ENCODE measurements around the gene HNRNPL. TPM values are rescaled to one million over a fixed set of nuclear protein-coding genes. Genes with fewer than 3 reads are reported as not detected.

The HNRNPL gene
- total RNA-seq, 1 experiment from 2014 or later = 710 TPM

DNA sequence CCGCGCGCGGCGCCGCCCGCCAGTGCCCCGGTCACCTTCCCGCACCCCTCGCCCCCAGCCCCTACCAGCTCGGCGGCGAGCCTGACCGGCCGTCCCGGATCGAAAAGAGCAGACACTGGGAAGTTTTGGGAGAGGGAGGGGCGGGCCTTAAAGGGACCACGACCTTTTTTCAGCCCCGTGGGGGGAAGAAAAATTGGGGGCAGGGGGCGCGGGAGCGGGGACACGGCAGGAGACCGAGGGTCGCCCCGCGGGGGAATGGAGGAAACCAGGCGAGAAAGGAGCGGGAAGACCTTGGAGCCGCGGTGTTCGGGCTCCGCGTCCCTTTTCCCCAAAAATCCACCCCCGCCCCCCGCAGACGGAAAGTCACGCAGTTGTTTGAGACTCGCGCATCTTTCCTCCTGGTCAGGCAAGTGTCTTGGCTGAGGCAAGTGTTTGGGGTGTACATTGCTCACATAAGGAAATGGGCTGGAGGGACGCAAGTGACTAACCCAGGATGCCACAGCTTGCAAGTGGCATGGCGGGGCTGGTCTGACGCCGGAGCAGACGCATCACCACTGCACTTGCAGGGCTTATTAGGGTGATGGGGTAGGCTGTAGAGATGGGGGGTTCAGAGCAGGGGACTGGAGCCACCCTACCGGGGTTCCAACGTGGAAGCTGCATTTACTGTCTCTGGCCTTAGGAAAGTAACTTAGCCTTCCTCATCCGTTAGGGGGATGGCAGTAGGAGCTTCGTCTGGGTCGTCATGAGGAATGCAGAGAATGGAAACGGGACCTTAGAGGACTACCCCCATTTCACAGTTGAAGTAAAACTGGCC, 2.7 kb upstream of the HNRNPL start:
- H3K4me1 ChIP-seq (ENCODE audit: insufficient read depth, low read length) = no peaks in the 10 kb centered on the region
- no CpG with 5 or more reads among the region's 52 CpGs for WGBS (ENCODE audit: extremely low coverage, insufficient read length, low lambda C conversion rate)
- H3K27me3 Mint-ChIP-seq (ENCODE audit: low read depth) = peaks cover 5% of the 10 kb centered on the region

More for the DNA sequence above, 2.7 kb upstream of the HNRNPL start:
- Mint-ChIP-seq H3K4me1 (peaks cover 24 to 33% of the 10 kb centered on the region in 2 experiments), H3K36me3 (ENCODE audit: insufficient read depth in 1 of 3, low read depth in 3 of 3) (peaks cover 21 to 31% (median 22%) of the 10 kb centered on the region in 3 experiments), H3K4me3 (peak overlapping the region; percentile 80 to 96), H3K9me3 (peaks cover 19 to 22% of the 10 kb centered on the region in 2 experiments), H3K27ac (peak overlapping the region; percentile 90 to 98 (median 96))
- H3T11ph ChIP-seq (ENCODE audit: low read length) = no peak overlapping the region
- peak overlapping the region; percentile 92 for H3K18ac ChIP-seq (ENCODE audit: insufficient read length, low read depth, low read length)
- peaks cover 2% of the 10 kb centered on the region for H4K20me1 ChIP-seq (ENCODE audit: control insufficient read depth, insufficient read depth, insufficient read length)
- H2BK120ac ChIP-seq (ENCODE audit: low read depth, low read length, poor library complexity, severe bottlenecking) = no peak overlapping the region
- H2AFZ ChIP-seq (ENCODE audit: low read length) = no peak overlapping the region
- TF ChIP-seq, protein P1, sequence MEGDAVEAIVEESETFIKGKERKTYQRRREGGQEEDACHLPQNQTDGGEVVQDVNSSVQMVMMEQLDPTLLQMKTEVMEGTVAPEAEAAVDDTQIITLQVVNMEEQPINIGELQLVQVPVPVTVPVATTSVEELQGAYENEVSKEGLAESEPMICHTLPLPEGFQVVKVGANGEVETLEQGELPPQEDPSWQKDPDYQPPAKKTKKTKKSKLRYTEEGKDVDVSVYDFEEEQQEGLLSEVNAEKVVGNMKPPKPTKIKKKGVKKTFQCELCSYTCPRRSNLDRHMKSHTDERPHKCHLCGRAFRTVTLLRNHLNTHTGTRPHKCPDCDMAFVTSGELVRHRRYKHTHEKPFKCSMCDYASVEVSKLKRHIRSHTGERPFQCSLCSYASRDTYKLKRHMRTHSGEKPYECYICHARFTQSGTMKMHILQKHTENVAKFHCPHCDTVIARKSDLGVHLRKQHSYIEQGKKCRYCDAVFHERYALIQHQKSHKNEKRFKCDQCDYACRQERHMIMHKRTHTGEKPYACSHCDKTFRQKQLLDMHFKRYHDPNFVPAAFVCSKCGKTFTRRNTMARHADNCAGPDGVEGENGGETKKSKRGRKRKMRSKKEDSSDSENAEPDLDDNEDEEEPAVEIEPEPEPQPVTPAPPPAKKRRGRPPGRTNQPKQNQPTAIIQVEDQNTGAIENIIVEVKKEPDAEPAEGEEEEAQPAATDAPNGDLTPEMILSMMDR (conservative IDR thresholded peaks at IDR 0.05) = no peak
- H2BK15ac ChIP-seq (ENCODE audit: low read depth, low read length) = no peak overlapping the region
- H3K56ac ChIP-seq (ENCODE audit: insufficient read length, low read depth, low read length) = no peak overlapping the region
- H3K79me1 ChIP-seq (ENCODE audit: insufficient read depth, low read depth, low read length, poor library complexity, severe bottlenecking) = peaks cover 3% of the 10 kb centered on the region
- H3K79me2 ChIP-seq (ENCODE audit: insufficient read depth, low read length) = peaks cover 14% of the 10 kb centered on the region
- H2BK20ac ChIP-seq (ENCODE audit: low read depth, low read length, poor library complexity, severe bottlenecking) = no peak overlapping the region
- H3K14ac ChIP-seq (ENCODE audit: insufficient read depth, low read length) = peak overlapping the region; percentile 74
- peak overlapping the region; percentile 56 for H4K5ac ChIP-seq (ENCODE audit: insufficient read length, low read depth, low read length)
- H4K8ac ChIP-seq (replicated peaks; ENCODE audit: insufficient read length, low read depth, low read length) = no peak overlapping the region
- no peak overlapping the region for H4K91ac ChIP-seq (ENCODE audit: insufficient read length, low read depth, low read length)
- H3K4ac ChIP-seq (ENCODE audit: low read depth, low read length) = no peak overlapping the region; the same call in 1 of the 2 replicates
- H3K23ac ChIP-seq (ENCODE audit: insufficient read length, low read depth, low read length) = no peak overlapping the region
- no peak overlapping the region for H2BK12ac ChIP-seq (ENCODE audit: insufficient read length, low read depth, low read length)
- H3K9me3 ChIP-seq (ENCODE audit: control insufficient read depth, low read depth, low read length) = no peaks in the 10 kb centered on the region
- H3K9ac ChIP-seq (ENCODE audit: extremely low read depth, insufficient read length, low read length) = peak overlapping the region; percentile 81
- H2BK5ac ChIP-seq (ENCODE audit: insufficient read length, low read length) = no peak overlapping the region
- peak overlapping the region; percentile 86 for H3K4me2 ChIP-seq (ENCODE audit: insufficient read depth, insufficient read length, low read length)
- DNase-seq = peak; percentile 54
- peaks cover 26% of the 10 kb centered on the region for H3K23me2 ChIP-seq (ENCODE audit: insufficient read length, low read depth, low read length, poor library complexity, severe bottlenecking)
- H3K27me3 ChIP-seq (ENCODE audit: insufficient read depth, low read length) = no peaks in the 10 kb centered on the region
- peak overlapping the region; percentile 7 for H3K27ac ChIP-seq (ENCODE audit: insufficient read length, low read depth, low read length)
- H2AK5ac ChIP-seq (ENCODE audit: insufficient read length, low read length) = no peak overlapping the region
